ENCODE data around the gene SQSTM1. TPM values are rescaled to one million over a fixed set of nuclear protein-coding genes. Genes with fewer than 3 reads are reported as not detected.

The SQSTM1 gene
- total RNA-seq (2022; extraction: Qiagen RNA extraction; ENCODE audit: low read depth), result 1,364 to 2,085 TPM (median 1,478 TPM) in 5 replicates

DNA sequence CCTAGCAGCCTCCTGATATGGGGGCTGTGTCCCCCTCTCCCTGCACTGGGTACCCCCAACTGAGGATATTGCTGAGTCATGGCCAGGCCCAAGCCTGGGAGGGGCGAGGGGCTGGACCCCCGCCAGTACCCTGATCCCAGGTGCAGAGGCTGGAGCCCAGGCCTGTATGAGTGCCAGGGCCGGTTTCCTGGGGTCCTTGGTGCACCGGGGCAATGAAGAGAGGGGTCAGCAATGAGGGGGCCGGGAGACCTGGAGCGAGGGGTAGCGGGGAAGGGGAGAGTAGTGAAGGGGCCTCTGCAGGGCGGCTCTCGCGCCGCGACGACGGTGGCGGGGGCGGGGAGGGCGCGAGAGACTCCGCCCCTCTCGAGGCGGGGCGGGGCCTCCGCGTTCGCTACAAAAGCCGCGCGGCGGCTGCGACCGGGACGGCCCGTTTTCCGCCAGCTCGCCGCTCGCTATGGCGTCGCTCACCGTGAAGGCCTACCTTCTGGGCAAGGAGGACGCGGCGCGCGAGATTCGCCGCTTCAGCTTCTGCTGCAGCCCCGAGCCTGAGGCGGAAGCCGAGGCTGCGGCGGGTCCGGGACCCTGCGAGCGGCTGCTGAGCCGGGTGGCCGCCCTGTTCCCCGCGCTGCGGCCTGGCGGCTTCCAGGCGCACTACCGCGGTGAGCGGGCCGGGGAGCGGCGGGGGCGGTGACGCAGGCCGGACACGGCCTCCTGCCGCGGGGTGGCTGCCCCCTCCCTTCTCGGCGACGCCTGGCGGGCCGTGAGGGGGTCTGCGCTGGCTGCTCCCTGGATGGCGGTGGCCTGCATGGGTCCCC, at the start of gene SQSTM1:
Gene SQSTM1, plus strand, starts transcription at position 423 of the 815 bp plus-strand sequence. Its CDS starts 32 bp downstream, at position 455.

DNA sequence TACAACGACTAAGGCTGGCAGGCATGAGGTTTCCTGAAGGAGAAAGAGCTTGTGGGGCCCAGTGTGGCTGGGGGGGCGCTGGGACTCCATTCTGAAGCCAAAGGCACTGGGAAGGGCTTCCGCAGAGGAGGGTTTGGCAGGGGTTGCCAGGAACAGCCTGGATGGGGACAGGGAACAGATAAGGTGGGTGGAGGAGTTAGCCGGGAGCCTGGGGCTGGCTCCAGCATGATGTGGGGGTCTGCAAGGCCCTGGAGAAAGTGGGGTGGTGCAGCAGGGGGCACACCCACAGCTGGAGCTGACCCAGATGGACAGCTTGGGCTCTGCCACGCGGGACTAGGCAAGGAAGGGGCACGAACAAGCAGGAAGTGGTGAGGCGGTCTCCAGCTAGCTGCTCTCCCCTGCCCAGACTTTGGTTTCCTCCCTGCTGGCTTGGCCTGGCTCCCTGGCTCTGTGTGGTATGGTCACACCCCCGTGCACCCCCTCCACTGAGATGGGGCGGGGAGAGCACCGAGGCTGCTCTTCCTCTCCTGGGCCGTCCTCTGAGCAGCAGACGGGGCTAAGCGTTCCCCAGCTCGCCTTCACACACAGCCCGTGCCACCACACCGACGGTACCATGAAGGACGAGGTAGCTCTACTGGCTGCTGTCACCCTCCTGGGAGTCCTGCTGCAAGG, 27.1 kb upstream of the SQSTM1 start, which contains the start of gene LTC4S:
Gene LTC4S, plus strand, starts transcription at position 519 of the 672 bp plus-strand sequence. Its CDS starts 95 bp downstream, at position 614.

DNA sequence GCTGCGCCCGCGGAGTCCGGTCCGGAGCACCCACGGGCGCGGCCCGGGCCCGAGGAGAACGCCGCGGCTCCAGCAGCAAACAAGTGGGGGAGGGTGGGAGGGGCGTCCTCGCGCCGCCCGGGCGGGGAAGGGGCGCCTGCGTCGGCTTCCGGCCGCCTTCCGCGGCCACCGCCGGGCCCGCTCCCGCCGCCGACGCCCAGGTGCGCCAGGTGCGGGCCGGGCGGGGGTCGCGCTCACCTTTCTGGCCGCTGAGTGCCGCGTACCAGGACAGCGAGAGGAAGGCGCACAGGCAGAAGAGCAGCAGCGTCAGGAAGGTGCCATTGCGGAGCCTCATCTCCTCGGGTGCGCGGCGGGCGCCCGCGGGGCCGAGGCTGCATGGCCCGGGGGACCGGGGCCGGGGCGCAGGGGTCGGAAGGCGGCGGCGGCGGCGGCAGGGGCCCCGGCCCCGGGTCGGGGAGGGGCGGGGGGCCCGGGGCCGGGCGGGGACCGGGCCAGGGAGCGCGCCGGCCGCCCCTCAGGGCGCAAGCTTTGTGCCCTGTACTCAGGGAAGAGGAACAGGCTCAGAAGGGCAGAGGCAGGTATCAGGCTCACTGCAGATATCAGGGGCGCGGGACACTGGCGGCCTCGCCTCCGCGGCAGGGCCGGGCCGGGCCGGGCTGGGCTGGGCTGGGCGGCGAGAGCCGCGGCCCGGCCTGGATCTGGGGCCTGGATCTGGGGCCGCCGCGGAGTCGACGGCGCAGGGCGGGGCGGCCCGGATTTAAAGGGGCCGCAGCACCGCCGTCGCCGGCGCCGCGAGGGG, 14.3 kb upstream of the SQSTM1 start, which contains the start of gene MGAT4B:
Gene MGAT4B, minus strand, starts transcription at position 617 of the 799 bp plus-strand sequence. Its CDS starts 283 bp downstream, at position 334.

DNA sequence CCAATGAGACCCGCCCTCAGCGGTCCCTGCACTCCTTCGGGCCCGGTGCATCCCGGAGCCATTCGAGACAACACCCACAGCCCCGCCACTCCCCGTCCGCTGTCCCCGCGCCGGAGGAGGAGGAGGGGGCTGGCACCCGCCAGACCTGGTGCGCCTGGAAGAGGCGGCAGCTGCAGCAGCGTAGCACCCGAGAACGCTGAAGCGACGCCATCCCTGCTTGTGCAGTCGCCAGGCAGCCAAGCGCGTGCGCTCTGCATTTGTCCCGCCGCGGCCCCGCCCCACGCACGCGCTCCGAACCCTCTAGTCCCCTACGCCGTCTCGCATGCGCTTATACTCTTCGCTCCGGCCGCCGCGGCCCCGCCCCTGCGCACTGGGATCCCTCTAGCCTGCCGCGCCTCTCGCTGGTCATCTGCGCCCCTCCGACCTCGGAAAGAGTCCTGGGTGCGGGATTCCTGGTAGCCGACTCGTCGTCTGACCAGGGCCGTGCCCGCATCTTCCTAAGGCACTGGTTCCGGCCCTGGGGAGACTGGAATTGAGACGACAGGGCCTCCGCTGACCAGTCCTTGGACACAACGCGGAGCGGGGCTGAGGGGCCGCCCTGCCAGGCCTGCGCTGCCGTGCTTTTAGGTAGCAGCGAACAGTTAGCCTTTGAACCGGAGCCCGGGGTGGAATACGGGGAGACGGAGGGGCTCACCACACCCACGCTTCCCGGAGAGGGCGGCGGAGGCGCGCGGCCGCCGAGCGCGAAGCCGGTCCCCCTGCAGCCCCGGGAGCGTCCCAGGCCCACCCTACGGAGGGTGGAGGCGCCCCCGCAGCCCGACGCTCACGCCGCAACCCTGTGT, 38.1 kb downstream of the SQSTM1 start, which contains the start of gene MRNIP:
Gene MRNIP, minus strand, starts transcription at position 232 of the 842 bp plus-strand sequence. Its CDS starts 21 bp downstream, at position 211.

Other genes with a start within 250 kb of the SQSTM1 start
- 496 to 567 TPM (median 529 TPM) in 5 replicates for gene HNRNPH1, start 197.2 kb upstream of the SQSTM1 start, total RNA-seq (2022; extraction: Qiagen RNA extraction; ENCODE audit: low read depth)
- gene CBY3, start 139.9 kb upstream of the SQSTM1 start, total RNA-seq (2022; extraction: Qiagen RNA extraction; ENCODE audit: low read depth), result not detected in 5 replicates
- gene CANX, start 121.9 kb upstream of the SQSTM1 start, total RNA-seq (2022; extraction: Qiagen RNA extraction; ENCODE audit: low read depth), result 358 to 432 TPM (median 413 TPM) in 5 replicates
- 19.0 to 23.5 TPM (median 22.0 TPM) in 5 replicates for gene MAML1, start 88.1 kb upstream of the SQSTM1 start, total RNA-seq (2022; extraction: Qiagen RNA extraction; ENCODE audit: low read depth)
- gene LTC4S, start 26.9 kb upstream of the SQSTM1 start, total RNA-seq (2022; extraction: Qiagen RNA extraction; ENCODE audit: low read depth), result 0.26 to 0.34 TPM in 2 of 5 replicates, not detected in the others
- gene MGAT4B, start 14.0 kb upstream of the SQSTM1 start, total RNA-seq (2022; extraction: Qiagen RNA extraction; ENCODE audit: low read depth), result 229 to 281 TPM (median 250 TPM) in 5 replicates
- 11.5 to 22.9 TPM (median 20.2 TPM) in 5 replicates for gene MRNIP, start 37.9 kb downstream of the SQSTM1 start, total RNA-seq (2022; extraction: Qiagen RNA extraction; ENCODE audit: low read depth)
- 54.5 to 68.3 TPM (median 66.8 TPM) in 5 replicates for gene TBC1D9B, start 87.0 kb downstream of the SQSTM1 start, total RNA-seq (2022; extraction: Qiagen RNA extraction; ENCODE audit: low read depth)